SK-N-SH treated with all-trans-retinoic acid at 6 μM for 48 hours (cell line): Measurements from ENCODE around the gene PIP5K1C.

Source experiments
- ATAC-seq: fragments of 200-7000 bp; cut with Tn5 transposase; 3 replicates; pipeline ENCODE4 v1.9.1; 2020; ENCODE audit warnings: mild to moderate bottlenecking, moderate library complexity
- ARNTL ChIP-seq: fragments of 450-650 bp; formaldehyde crosslinking; IDR thresholded peaks from 2 replicates; pipeline ENCODE4 v1.5.0; 2020; ENCODE audit warnings: low read depth, mild to moderate bottlenecking, moderate library complexity, borderline replicate concordance
- BACH2 ChIP-seq: fragments of 250-450 bp; sonication (Bioruptor Pico); IDR thresholded peaks from 2 replicates; pipeline ENCODE4 v1.9.0; 2021; ENCODE audit warnings: mild to moderate bottlenecking, borderline replicate concordance
- CSDC2 ChIP-seq: fragments of 250-450 bp; sonication (Bioruptor Pico); IDR thresholded peaks from 2 replicates; pipeline ENCODE4 v1.5.0; 2020; ENCODE audit warnings: mild to moderate bottlenecking, moderate library complexity
- ESRRG ChIP-seq: fragments of 250-450 bp; sonication (Bioruptor Pico); IDR thresholded peaks from 2 replicates; pipeline ENCODE4 v1.6.1; 2021; ENCODE audit warnings: mild to moderate bottlenecking
- GLIS3 ChIP-seq: fragments of 250-450 bp; sonication (Bioruptor Pico); IDR thresholded peaks from 2 replicates; pipeline ENCODE4 v1.5.0; 2020; ENCODE audit warnings: mild to moderate bottlenecking, moderate library complexity
- ISL1 ChIP-seq: fragments of 250-450 bp; sonication (Bioruptor Pico); IDR thresholded peaks from 2 replicates; pipeline ENCODE4 v2.1.2; 2022; ENCODE audit warnings: mild to moderate bottlenecking, moderate library complexity
- OSR1 ChIP-seq: fragments of 250-450 bp; sonication (Bioruptor Pico); IDR thresholded peaks from 2 replicates; pipeline ENCODE4 v1.8.0; 2022; ENCODE audit warnings: moderate library complexity, mild to moderate bottlenecking, inconsistent platforms
- POU6F1 ChIP-seq: fragments of 250-450 bp; sonication (Bioruptor Pico); IDR thresholded peaks from 2 replicates; pipeline ENCODE4 v1.8.0; 2021; ENCODE audit warnings: low read depth, mild to moderate bottlenecking, moderate library complexity, borderline replicate concordance
- PPARA ChIP-seq: fragments of 250-450 bp; sonication (Bioruptor Pico); IDR thresholded peaks from 2 replicates; pipeline ENCODE4 v1.5.0; 2020; ENCODE audit warnings: mild to moderate bottlenecking, borderline replicate concordance
- SNAI2 ChIP-seq: fragments of 250-450 bp; sonication (Bioruptor Pico); IDR thresholded peaks from 2 replicates; pipeline ENCODE4 v1.5.0; 2020; ENCODE audit warnings: mild to moderate bottlenecking, moderate library complexity
- TOX ChIP-seq: fragments of 250-450 bp; sonication (Bioruptor Pico); IDR thresholded peaks from 2 replicates; pipeline ENCODE4 v1.8.0; 2021; ENCODE audit warnings: mild to moderate bottlenecking, moderate library complexity, borderline replicate concordance
- TSHZ2 ChIP-seq: fragments of 250-450 bp; sonication (Bioruptor Pico); IDR thresholded peaks from 2 replicates; pipeline ENCODE4 v1.5.0; 2020; ENCODE audit warnings: mild to moderate bottlenecking, moderate library complexity
- ZC3H10 ChIP-seq: fragments of 250-450 bp; sonication (Bioruptor Pico); IDR thresholded peaks from 2 replicates; pipeline ENCODE4 v1.5.1; 2021; ENCODE audit warnings: mild to moderate bottlenecking, moderate library complexity
- ZFP3 ChIP-seq: fragments of 250-450 bp; sonication (Bioruptor Pico); IDR thresholded peaks from 2 replicates; pipeline ENCODE4 v1.5.0; 2020; ENCODE audit warnings: mild to moderate bottlenecking, moderate library complexity
- ZFP30 ChIP-seq: fragments of 450-650 bp; formaldehyde crosslinking; IDR thresholded peaks from 2 replicates; pipeline ENCODE4 v1.5.0; 2022; ENCODE audit warnings: mild to moderate bottlenecking, moderate library complexity
- ZNF565 ChIP-seq: fragments of 450-650 bp; formaldehyde crosslinking; conservative IDR thresholded peaks from 2 replicates; pipeline ENCODE4 v1.5.0; 2020; ENCODE audit warnings: low read depth, mild to moderate bottlenecking, moderate library complexity
- ZNF70 ChIP-seq: fragments of 450-650 bp; formaldehyde crosslinking; IDR thresholded peaks from 2 replicates; pipeline ENCODE4 v1.5.0; 2020; ENCODE audit warnings: mild to moderate bottlenecking, moderate library complexity
- ZNF8 ChIP-seq: fragments of 450-650 bp; formaldehyde crosslinking; IDR thresholded peaks from 2 replicates; pipeline ENCODE4 v1.5.0; 2020; ENCODE audit warnings: mild to moderate bottlenecking, moderate library complexity
- TF ChIP-seq, protein P1 (sequence below): fragments of 250-450 bp; sonication (Bioruptor Pico); IDR thresholded peaks from 2 replicates; pipeline ENCODE4 v1.8.0; 2020; ENCODE audit warnings: mild to moderate bottlenecking, moderate library complexity, borderline replicate concordance

PIP5K1C gene

DNA sequence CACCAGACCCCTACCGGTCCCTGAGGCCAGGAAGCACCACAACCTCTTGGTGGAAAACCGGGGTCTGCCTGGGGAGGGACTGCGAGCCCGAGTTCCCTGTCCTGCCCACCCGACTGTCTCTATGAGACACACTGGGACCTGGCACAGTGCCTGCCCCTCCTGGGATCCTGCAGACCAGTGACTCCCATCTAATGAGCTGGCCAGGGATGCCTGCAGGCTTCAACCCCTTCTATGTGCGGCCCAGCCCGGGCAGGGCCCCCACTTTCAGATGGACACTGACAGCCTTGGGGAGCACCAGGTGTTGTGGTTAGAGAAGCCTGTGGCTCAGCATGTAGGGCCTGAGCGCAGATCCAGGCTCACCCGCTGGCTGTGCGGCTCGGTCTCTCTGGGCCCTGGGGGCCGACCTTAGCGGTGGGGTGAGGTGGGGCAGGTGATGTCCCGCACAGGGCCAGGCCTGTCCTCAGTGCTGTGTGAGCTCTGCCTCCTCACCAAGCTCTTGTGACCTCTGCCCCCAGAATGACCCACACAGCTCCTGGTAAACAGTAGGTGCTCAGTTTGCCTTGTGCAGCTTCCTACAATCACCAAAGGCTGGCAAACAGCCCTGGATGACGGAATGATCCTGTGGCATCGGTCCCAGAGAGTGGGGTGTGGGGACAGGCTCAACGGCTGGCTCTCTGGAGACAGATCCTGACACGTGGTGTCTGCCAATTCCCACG lies 55.8 kb downstream of the PIP5K1C start (continued):
- no peak for TF ChIP-seq TSHZ2 (CRISPR knock-in tag)
- TF ChIP-seq, all 23 proteins: peak for 0

GRCh38 chr19:3643674-3644313 lies 56.5 kb downstream of the PIP5K1C start:
- TF ChIP-seq ESRRG (CRISPR knock-in tag) (no peak), ISL1 (CRISPR knock-in tag) (no peak), ZC3H10 (CRISPR knock-in tag) (no peak), ZNF8 (CRISPR knock-in tag) (no peak), ZNF565 (CRISPR knock-in tag) (no peak), ZNF70 (CRISPR knock-in tag) (no peak), ARNTL (CRISPR knock-in tag) (no peak), CSDC2 (CRISPR knock-in tag) (no peak), GLIS3 (CRISPR knock-in tag) (no peak), BACH2 (no peak), POU6F1 (CRISPR knock-in tag) (no peak), SNAI2 (CRISPR knock-in tag) (no peak), TSHZ2 (CRISPR knock-in tag) (no peak), ZFP3 (CRISPR knock-in tag) (no peak), PPARA (CRISPR knock-in tag) (no peak), ZFP30 (CRISPR knock-in tag) (no peak), OSR1 (CRISPR knock-in tag) (no peak), TOX (CRISPR knock-in tag) (no peak)
- TF ChIP-seq, protein P1, sequence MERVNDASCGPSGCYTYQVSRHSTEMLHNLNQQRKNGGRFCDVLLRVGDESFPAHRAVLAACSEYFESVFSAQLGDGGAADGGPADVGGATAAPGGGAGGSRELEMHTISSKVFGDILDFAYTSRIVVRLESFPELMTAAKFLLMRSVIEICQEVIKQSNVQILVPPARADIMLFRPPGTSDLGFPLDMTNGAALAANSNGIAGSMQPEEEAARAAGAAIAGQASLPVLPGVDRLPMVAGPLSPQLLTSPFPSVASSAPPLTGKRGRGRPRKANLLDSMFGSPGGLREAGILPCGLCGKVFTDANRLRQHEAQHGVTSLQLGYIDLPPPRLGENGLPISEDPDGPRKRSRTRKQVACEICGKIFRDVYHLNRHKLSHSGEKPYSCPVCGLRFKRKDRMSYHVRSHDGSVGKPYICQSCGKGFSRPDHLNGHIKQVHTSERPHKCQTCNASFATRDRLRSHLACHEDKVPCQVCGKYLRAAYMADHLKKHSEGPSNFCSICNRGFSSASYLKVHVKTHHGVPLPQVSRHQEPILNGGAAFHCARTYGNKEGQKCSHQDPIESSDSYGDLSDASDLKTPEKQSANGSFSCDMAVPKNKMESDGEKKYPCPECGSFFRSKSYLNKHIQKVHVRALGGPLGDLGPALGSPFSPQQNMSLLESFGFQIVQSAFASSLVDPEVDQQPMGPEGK (CRISPR knock-in tag), result no peak
- no peak for ATAC-seq

GRCh38 chr19:3642987-3643673 lies 57.1 kb downstream of the PIP5K1C start:
- TF ChIP-seq POU6F1 (CRISPR knock-in tag), result no peak
- no peak for ATAC-seq
